NK-92 (cell line): ENCODE results near the gene GARIN3.
"Not testable (repeated sequence)": the region's sequence is repeated elsewhere in the genome, so short reads cannot be mapped to it uniquely, and the experiment has no call there.

Source experiments
- DNase-seq: peaks from one replicate; lab custom pipeline; 2025; ENCODE audit not compliant: unreplicated experiment; lab: John Stamatoyannopoulos, UW

GARIN3 gene

GRCh38 chr5:157166214-157167213 lies at the start of gene GARIN3:
Gene GARIN3, minus strand, starts transcription at chr5:157166264. Its CDS starts 96 bp downstream, at chr5:157166168.
- no peak for DNase-seq

DNA sequence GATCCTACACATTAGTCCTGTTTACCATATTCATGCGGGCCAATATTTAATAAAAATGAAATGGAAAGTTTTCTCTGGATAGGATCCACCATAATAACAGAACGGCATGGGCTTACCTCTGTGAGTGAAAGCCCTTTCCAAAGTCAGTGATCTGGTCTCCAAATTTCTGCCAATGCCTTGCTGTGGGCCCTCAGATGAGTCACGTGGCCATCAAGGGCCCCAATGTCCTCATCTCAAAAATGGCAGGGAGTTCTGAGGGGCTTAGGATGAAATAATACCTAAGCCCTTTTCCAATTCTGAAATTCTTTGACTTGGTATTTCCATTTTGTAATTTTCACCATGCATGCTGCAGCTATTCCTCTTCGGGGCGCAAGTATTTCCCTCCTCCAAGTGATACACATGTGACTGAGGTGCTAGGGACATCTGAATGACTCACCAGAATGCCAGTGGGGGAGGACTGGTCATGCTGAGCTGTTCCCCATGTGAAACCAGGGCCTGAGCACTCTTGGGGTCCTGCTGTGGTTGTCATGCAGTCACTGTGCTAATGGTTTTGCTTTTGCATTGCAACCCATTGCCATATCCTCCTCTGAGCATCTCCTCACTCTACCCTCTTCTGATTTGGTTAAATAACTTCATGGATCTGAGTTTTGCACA lies 49.6 kb upstream of the GARIN3 start:
- no peak for DNase-seq

DNA sequence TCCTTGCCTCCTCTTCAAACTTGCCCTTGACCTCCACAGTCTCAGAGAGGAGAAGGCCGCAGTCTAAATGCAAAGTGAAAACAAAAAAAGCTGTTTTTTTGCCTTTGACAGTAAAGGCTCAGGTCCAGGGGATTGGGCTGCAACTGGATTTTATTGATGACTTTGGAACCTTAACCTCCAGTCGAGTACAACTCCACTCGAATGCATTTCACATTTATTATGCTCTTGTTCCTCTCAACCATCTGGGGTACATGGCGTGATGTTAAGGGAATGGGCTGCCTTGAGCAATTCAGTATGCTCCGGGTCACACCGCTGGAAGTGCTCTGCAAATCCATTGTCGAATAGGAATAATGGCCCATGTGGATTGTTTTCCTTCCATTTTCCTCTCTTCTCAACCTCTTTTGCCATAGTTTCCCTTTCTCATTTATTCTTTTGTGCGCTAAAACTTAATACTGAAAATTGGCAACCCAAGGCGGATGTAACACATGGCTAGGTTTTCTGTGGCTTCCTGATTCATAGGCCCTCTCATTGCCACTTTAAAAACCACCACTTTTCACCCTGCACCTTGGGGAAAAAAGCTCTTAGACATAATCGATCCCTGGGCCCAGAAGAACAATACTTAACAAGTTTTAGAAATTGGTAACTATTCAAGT lies 48.9 kb upstream of the GARIN3 start:
- DNase-seq = no peak

DNA sequence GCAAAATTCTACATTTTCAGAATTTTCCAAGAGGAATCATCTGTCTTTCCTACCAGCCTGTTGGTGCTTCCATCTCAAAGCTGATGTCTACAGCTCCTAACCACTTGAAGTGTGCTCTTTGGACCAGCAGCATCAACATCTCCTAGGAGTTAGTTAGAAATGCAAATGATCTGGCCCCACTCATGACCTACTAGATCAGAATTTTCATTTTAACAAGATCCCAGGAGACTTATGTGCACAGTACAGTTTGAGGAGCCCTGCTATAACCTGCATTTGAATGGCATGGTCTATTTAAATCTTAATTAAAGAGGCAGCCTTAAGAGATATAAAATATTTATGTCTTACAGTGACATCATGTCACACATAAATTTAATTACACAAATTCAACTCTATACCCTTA lies 48.4 kb upstream of the GARIN3 start:
- no peak for DNase-seq

DNA sequence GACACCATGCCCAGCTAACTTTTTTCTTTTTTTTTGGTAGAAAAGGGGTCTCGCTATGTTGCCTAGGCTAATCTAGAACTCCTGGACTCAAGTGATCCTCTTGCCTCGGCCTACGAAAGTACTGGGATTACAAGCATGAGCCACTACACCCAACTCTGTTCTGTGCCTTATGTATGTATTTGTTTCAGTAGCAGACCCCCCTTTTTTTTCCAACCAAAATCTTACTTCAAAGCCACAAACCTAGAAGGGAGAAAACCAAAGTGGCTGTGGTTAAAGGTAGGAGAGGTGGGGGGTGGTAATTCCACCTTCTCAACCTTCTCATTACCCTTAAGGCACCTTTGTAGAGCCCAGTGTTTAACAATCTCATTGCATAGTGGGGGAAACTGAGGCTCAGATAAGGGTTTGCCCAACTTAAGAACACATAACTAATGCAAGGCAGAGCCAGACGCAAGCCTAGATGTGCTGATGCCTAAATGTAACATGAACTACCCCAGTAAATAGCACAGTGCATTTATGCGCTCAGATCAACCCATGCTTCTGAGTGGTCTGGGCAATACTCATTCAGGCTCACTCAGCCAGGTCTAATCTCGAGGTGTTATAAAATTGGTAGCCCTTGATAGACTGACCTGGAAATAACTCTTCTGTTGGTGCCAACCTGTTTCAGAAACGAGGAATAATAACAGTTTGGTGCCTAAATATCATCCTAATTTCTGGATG lies 47.6 kb upstream of the GARIN3 start:
- no peak for DNase-seq

GRCh38 chr5:157212307-157212706 lies 46.2 kb upstream of the GARIN3 start:
- no peak for DNase-seq

- DNase-seq = not testable (repeated sequence)
Observed at GRCh38 chr5:157210652-157211051, 44.6 kb upstream of the GARIN3 start.

DNA sequence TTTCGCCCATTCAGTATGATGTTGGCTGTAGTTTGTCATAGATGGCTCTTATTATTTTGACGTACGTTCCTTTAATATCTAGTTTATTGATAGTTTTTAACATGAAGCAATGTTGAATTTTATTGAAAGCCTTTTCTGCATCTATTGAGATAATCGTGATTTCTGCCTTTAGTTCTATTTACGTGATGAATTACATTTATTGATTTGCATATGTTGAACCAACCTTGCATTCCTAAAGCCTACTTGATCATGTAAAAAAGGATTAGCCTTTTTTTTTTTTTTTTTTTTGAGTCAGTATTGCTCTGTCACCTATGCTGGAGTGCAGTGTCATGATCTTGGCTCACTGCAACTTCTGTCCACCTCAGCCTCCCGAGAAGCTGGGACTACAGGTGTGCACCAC lies 39.6 kb upstream of the GARIN3 start:
- no peak for DNase-seq

DNA sequence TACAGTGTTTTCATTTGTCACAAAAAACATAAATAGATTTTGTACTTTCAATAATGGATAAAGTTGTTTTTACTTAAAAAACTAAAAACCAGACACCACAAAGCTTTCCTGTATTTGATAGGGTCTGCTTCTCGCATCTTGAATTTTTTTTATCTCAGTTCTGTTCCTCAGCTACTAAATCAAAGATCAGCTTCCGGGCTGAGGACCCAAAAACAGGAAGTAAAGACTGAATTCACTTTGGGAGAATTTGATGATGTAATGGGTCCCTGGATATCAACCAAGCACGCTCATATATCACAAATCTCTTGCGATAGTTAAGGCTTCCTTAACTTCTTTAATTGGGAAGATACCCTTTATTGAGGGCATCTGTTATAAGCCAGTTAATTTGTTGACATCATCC lies 38.7 kb upstream of the GARIN3 start:
- DNase-seq = no peak

GRCh38 chr5:157203417-157203816 lies 37.4 kb upstream of the GARIN3 start:
- no peak for DNase-seq

DNA sequence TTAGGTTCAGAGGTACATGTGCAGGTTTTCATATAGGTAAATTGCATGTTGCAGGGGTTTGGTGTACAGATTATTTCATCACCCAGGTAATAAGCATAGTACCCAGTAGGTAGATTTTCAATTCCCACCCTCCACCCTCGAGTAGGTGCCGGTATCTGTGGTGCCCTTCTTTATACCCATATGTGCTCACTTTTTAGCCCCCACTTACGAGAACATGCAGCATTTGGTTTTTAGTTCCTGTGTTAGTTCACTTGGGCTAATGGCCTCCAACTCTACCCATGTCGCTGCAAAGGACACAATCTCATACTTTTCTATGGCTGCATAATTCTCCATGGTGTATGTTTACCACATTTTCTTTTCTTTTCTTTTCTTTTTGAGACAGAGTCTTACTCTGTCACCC lies 35.8 kb upstream of the GARIN3 start:
- no peak for DNase-seq

- DNase-seq = no peak
Observed at GRCh38 chr5:157198277-157198986, 32.4 kb upstream of the GARIN3 start.

GRCh38 chr5:157197086-157197485 lies 31.0 kb upstream of the GARIN3 start:
- no peak for DNase-seq

GRCh38 chr5:157196045-157196444 lies 30.0 kb upstream of the GARIN3 start:
- DNase-seq = no peak

GRCh38 chr5:157193699-157194424 lies 27.8 kb upstream of the GARIN3 start:
- no peak for DNase-seq

- DNase-seq = no peak
Observed at GRCh38 chr5:157189223-157189622, 23.2 kb upstream of the GARIN3 start.

DNA sequence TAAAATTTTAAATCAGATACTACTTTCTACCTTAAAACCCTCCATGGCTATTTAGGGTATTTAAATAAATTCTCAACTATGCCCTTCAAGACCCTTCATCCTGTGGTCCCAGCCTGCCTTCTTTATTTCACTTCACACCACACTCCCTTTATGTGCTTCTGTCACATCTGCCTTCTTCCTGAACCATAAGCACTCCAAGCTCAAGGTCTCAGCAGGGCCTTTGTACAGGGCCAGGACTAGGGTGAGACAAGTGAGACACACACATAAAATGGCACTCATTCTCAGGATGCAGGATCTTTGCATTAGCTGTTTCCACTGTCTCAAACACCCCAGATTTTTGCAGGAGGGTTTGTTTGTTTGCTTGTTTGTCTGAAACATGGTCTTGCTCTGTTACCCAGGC lies 22.2 kb upstream of the GARIN3 start:
- no peak for DNase-seq

DNA sequence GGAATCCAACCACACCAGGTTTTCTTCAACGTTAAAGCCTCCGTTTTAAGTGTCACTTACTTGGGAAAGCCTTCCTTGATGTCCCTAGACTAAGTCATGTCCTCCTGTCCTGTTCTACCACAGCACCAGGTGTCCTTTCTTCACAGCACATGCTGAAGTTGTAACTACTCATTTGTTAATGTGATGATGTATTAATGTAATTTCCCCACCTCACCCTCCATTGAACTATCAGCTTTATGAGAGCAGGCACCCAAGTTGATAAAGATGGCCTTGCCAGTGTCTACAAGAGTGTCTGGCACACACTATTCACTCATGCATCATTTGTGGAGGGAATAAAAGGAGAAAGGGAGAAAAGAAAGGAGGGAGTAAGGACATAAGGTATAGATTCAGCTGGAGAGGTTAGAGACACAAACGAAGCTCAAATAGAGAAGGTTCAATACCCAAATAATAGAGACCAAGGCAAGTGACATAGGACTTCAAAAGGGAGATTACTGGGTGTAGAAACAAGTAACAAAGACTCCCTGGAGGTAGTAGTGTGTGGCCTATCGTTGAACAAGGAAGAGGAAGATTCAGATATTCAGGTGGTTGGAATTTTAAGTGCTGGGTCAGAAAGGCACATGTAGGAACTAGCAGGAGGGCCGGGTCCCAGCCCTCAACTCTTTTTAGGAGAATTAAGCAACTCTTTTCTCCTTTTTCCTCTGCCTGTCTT lies 21.1 kb upstream of the GARIN3 start:
- no peak for DNase-seq
